MM.1S (cell line): ENCODE data around the gene PRR35.

Source experiments
- DNase-seq: peaks from one replicate; pipeline ENCODE4 v3.0.0-alpha.2; 2015
- H2AFZ ChIP-seq: fragments of 300-600 bp; sonication (generic); 2 replicates; pipeline ENCODE4 v1.6.0; 2016; ENCODE audit warnings: antibody characterized with exemption, low read length
- H3F3A ChIP-seq: fragments of 300-600 bp; sonication (generic); 2 replicates; pipeline ENCODE4 v1.6.1; 2016; ENCODE audit warnings: mild to moderate bottlenecking, antibody characterized with exemption, low read length, moderate library complexity, mixed read lengths; ENCODE audit not compliant: insufficient read depth
- H3K27ac ChIP-seq: fragments of 300-600 bp; sonication (generic); 2 replicates; pipeline ENCODE4 v1.5.1; 2016; ENCODE audit warnings: mild to moderate bottlenecking, low read length
- H3K27me3 ChIP-seq: fragments of 300-600 bp; sonication (generic); replicated peaks from 2 replicates; pipeline ENCODE4 v1.6.0; 2016; ENCODE audit warnings: low read length; ENCODE audit not compliant: insufficient read depth
- H3K36me3 ChIP-seq: fragments of 300-600 bp; sonication (generic); replicated peaks from 2 replicates; pipeline ENCODE4 v1.6.1; 2016; ENCODE audit warnings: mild to moderate bottlenecking, low read length, mixed read lengths; ENCODE audit not compliant: insufficient read depth
- H3K4me1 ChIP-seq: fragments of 300-600 bp; sonication (generic); 2 replicates; pipeline ENCODE4 v1.6.1; 2016; ENCODE audit warnings: low read length, mixed read lengths
- H3K4me2 ChIP-seq: fragments of 300-600 bp; sonication (generic); 2 replicates; pipeline ENCODE4 v1.6.0; 2016; ENCODE audit warnings: low read depth, low read length
- H3K4me3 ChIP-seq: fragments of 300-600 bp; sonication (generic); 2 replicates; pipeline ENCODE4 v1.5.1; 2016; ENCODE audit warnings: low read length, mixed read lengths
- H3K79me2 ChIP-seq: fragments of 300-600 bp; sonication (generic); 2 replicates; pipeline ENCODE4 v1.6.1; 2016; ENCODE audit warnings: mixed run types, low read length, mixed read lengths
- H3K9ac ChIP-seq: fragments of 300-600 bp; sonication (generic); 2 replicates; pipeline ENCODE4 v1.6.1; 2016; ENCODE audit warnings: low read length, mixed read lengths
- H3K9me2 ChIP-seq: fragments of 300-600 bp; sonication (generic); replicated peaks from 2 replicates; pipeline ENCODE4 v1.6.1; 2016; ENCODE audit warnings: mild to moderate bottlenecking, low read length, mixed read lengths; ENCODE audit not compliant: insufficient read depth
- H3K9me3 ChIP-seq: fragments of 300-600 bp; sonication (generic); replicated peaks from 2 replicates; pipeline ENCODE4 v1.6.1; 2016; ENCODE audit warnings: mild to moderate bottlenecking, low read length, mixed read lengths; ENCODE audit not compliant: insufficient read depth
- H4K20me1 ChIP-seq: fragments of 300-600 bp; sonication (generic); 2 replicates; pipeline ENCODE4 v1.6.1; 2016; ENCODE audit warnings: mild to moderate bottlenecking, low read length, moderate library complexity, mixed read lengths; ENCODE audit not compliant: insufficient read depth
- EZH2 ChIP-seq: fragments of 300-600 bp; sonication (generic); optimal IDR thresholded peaks from 2 replicates; pipeline ENCODE3; 2017; ENCODE audit warnings: low read depth, mild to moderate bottlenecking, antibody characterized with exemption, low read length, mixed read lengths
- EZH2phosphoT487 ChIP-seq: fragments of 300-600 bp; sonication (generic); IDR thresholded peaks from 2 replicates; pipeline ENCODE4 v1.6.1; 2018; ENCODE audit warnings: antibody characterized with exemption, low read length
- TF ChIP-seq, protein P1 (sequence below): fragments of 300-600 bp; sonication (generic); IDR thresholded peaks from 2 replicates; pipeline ENCODE4 v1.5.1; 2016; ENCODE audit warnings: antibody characterized with exemption, low read length, mixed read lengths

Gene PRR35

DNA sequence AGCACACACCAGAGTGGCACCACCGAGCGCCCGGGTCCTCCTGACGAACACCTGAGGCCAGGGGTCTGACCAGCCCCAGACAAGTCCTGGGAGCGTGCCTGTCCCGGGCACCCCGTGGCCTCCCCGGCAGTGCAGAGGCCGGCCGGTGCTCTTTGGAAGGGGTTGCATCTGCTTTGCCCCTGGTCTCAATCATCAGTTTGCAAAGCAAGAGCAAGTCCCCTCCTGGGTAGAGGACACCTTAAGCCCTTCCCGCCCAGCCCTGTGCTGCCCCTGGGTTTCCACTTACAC is 44.3 kb upstream of the PRR35 start:
- no peaks in the 10 kb centered on the region for H3K27me3 ChIP-seq
- H3K4me1 ChIP-seq, result no peaks in the 10 kb centered on the region
- H3K27ac ChIP-seq, result no peak overlapping the region
- no peak overlapping the region for H2AFZ ChIP-seq
- H3F3A ChIP-seq, result no peaks in the 10 kb centered on the region
- no peaks in the 10 kb centered on the region for H3K9me3 ChIP-seq
- TF ChIP-seq, protein P1, sequence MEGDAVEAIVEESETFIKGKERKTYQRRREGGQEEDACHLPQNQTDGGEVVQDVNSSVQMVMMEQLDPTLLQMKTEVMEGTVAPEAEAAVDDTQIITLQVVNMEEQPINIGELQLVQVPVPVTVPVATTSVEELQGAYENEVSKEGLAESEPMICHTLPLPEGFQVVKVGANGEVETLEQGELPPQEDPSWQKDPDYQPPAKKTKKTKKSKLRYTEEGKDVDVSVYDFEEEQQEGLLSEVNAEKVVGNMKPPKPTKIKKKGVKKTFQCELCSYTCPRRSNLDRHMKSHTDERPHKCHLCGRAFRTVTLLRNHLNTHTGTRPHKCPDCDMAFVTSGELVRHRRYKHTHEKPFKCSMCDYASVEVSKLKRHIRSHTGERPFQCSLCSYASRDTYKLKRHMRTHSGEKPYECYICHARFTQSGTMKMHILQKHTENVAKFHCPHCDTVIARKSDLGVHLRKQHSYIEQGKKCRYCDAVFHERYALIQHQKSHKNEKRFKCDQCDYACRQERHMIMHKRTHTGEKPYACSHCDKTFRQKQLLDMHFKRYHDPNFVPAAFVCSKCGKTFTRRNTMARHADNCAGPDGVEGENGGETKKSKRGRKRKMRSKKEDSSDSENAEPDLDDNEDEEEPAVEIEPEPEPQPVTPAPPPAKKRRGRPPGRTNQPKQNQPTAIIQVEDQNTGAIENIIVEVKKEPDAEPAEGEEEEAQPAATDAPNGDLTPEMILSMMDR, result no peak
- TF ChIP-seq EZH2, result no peak
- no peak for TF ChIP-seq EZH2phosphoT487
- H3K79me2 ChIP-seq, result no peaks in the 10 kb centered on the region
- H3K9ac ChIP-seq, result no peak overlapping the region
- no peaks in the 10 kb centered on the region for H4K20me1 ChIP-seq
- no peak overlapping the region for H3K4me2 ChIP-seq
- H3K9me2 ChIP-seq, result no peaks in the 10 kb centered on the region
- no peak overlapping the region for H3K4me3 ChIP-seq
- H3K36me3 ChIP-seq, result no peaks in the 10 kb centered on the region
- DNase-seq, result no peak

DNA sequence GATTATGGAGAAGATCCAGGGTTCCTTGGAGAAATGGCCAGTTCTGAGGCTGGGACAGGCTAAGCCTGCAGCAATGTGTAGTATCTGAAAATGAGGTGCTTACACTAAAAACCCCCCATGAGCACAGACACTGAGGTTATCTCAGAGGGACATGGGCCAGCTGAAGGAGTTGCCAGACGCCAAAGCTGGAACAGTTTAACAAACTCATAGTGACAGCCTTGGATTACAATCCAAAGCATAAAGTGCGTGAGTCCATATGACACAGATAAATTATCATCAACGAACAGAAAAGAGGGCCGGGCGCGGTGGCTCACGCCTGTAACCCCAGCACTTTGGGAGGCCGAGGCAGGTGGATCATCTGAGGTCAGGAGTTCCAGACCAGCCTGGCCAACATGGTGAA is 43.9 kb upstream of the PRR35 start:
- no peak for DNase-seq
- Histone ChIP-seq H3K9me2 (no peaks in the 10 kb centered on the region), H3K27me3 (no peaks in the 10 kb centered on the region), H3F3A (no peaks in the 10 kb centered on the region), H3K9ac (no peak overlapping the region), H3K4me1 (no peaks in the 10 kb centered on the region), H3K9me3 (no peaks in the 10 kb centered on the region), H3K4me2 (no peak overlapping the region), H3K27ac (no peak overlapping the region), H3K79me2 (no peaks in the 10 kb centered on the region), H4K20me1 (no peaks in the 10 kb centered on the region), H3K4me3 (no peak overlapping the region), H2AFZ (no peak overlapping the region), H3K36me3 (no peaks in the 10 kb centered on the region)
- no peak for TF ChIP-seq EZH2
- TF ChIP-seq EZH2phosphoT487, result no peak
- TF ChIP-seq, protein P1, result no peak

DNA sequence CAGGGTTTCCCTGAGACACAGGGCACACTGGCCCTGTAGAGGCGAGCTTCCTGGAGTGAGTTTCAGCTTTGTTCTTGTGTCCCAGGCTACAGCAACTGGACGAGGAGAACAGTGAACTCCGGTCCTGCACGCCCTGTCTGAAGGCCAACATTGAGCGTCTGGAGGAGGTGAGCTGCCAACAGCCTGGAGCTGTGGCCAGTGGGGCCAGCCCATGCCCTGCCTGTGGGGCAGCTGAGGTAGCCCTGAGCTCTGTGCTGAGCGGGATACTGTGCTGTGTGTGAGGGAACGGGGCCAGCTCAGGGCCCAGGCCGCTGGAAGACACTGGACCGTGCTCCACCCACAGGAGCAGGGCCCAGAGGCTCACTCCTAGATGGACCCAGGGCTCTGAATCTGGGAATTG is 41.3 kb upstream of the PRR35 start:
- no peaks in the 10 kb centered on the region for H3K4me1 ChIP-seq

More for the DNA sequence above, 41.3 kb upstream of the PRR35 start:
- Histone ChIP-seq H4K20me1 (no peaks in the 10 kb centered on the region), H3K4me2 (no peak overlapping the region), H3K4me3 (no peak overlapping the region), H3K36me3 (no peaks in the 10 kb centered on the region), H3K9ac (no peak overlapping the region), H3K79me2 (no peaks in the 10 kb centered on the region), H3K9me2 (no peaks in the 10 kb centered on the region), H3K27me3 (no peaks in the 10 kb centered on the region), H3F3A (no peaks in the 10 kb centered on the region), H3K27ac (no peak overlapping the region), H3K9me3 (no peaks in the 10 kb centered on the region), H2AFZ (no peak overlapping the region)
- TF ChIP-seq, protein P1, result no peak
- TF ChIP-seq EZH2phosphoT487 (no peak), EZH2 (no peak)
- no peak for DNase-seq
